ENCODE measurements around the gene DNPH1. TPM values are rescaled to one million over a fixed set of nuclear protein-coding genes. Genes with fewer than 3 reads are reported as not detected.

The DNPH1 gene
- total RNA-seq, 4 donors from 2014 or later, result 42.3 to 87.6 (median 69.2) TPM

DNA sequence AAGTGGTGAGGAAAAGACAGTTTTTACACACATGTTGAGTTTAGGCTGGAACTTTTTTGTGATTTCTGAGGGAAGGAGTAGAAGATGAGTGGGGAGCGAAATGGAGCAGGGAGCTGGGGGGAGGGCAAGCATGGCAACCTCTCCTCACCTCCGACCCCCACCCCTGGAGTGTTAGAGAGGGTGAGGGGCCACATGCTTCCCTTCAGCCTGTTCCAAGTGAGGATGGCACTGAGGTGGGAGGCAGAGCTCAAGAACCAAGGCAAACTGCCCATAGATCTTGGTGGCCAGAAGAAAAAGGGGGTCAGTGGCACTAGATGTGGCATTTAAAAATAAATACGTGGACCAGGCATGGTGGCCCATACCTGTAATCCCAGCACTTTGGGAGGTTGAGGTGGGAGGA, 18.8 kb upstream of the DNPH1 start:
- DNase-seq, result no peak
- in situ Hi-C loops (cut with MboI; ENCODE audit: low sequenced_read_pairs in 4 of 4), result loop anchor here in 1 of 4 donors (25.0 kb wide), 1 partner anchor 264 kb away; the partner anchor contains the start of genes LRRC73, POLR1C and YIPF3
- ATAC-seq, result no peak
- peaks cover 13 to 19% (median 15%) of the 10 kb centered on the region in 3 donors for H3K27me3 ChIP-seq
- TF ChIP-seq POLR2A (IDR thresholded peaks at IDR 0.05), result no peak
- TF ChIP-seq CTCF (IDR thresholded peaks at IDR 0.05 in 4 of 5, conservative IDR thresholded peaks at IDR 0.05 in 1 of 5), result no peak
- no peaks in the 10 kb centered on the region for H3K9me3 ChIP-seq
- H3K36me3 ChIP-seq, result no peaks in the 10 kb centered on the region
- no peak overlapping the region for H3K4me3 ChIP-seq
- H3K4me1 ChIP-seq, result peaks cover 0 to 12% of the 10 kb centered on the region in 2 donors
- no peak overlapping the region for H3K27ac ChIP-seq
- intact Hi-C loops (cut with DNase I; ENCODE audit: low total_unique reads), result no loop called here

DNA sequence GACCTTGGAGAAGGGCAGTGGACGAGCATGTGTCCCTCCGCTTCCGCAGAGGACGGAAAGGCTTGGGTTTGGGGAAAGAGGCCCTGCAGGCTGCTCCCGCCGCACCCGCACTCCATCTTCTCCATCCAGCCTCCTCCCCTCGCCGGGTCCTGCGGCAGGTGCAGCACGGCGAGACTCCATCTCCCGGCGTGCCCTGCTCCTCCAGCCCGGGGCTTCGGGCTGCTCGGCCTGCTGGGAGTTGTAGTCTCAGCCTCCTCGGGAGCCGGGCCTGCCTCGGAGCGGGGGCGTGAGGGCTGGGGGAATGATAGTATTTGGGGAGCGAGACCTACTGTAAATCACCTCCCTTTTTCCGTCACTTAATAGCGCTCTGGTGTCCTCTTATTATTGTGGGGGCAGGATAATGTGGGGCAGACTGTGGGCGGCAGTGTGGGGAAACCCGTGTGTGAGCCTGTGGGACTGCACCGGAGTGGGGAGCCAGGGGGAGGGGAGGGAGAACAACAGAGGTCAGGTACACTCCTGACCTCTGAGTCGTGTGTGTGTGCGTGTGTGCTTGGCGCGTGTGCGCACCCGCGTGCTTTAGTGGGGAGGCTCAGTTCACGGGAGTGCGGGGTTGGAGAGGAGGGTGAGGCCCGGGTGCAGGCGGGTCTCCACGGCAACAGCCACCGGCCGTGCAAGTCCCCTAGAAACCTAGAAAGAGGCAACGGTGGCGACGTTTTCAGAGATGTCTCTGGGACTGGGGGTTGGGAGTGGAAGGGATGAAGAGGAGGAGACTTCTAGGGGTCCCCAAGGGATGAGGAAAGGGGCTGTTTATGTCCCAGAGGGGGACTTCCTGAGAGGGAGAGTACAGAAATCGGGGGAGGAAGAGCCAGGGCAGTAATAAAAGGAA, 18.1 kb upstream of the DNPH1 start:
- Histone ChIP-seq H3K4me1 (peaks cover 0 to 12% of the 10 kb centered on the region in 2 donors), H3K27me3 (peaks cover 18 to 21% (median 20%) of the 10 kb centered on the region in 3 donors), H3K27ac (peak overlapping the region in 3 of 4 donors; percentile 47 to 58 (median 54)), H3K9me3 (no peaks in the 10 kb centered on the region), H3K4me3 (peak overlapping the region; percentile 57 to 68 (median 62)), H3K36me3 (no peaks in the 10 kb centered on the region)
- in situ Hi-C loops (cut with MboI; ENCODE audit: low sequenced_read_pairs in 4 of 4), result loop anchor here in 1 of 4 donors (25.0 kb wide), 1 partner anchor 265 kb away; the partner anchor contains the start of genes LRRC73, POLR1C and YIPF3
- intact Hi-C loops (cut with DNase I; ENCODE audit: low total_unique reads), result loop anchor here (1.0 kb wide), 1 partner anchor 18 kb away; the partner anchor contains the start of gene DNPH1
- peak; percentile 93 to 94 for ATAC-seq
- no peak for TF ChIP-seq POLR2A (IDR thresholded peaks at IDR 0.05)
- TF ChIP-seq CTCF (IDR thresholded peaks at IDR 0.05 in 4 of 5, conservative IDR thresholded peaks at IDR 0.05 in 1 of 5), result no peak
- peak; percentile 55 to 63 for DNase-seq

- Histone ChIP-seq H3K27ac (no peak overlapping the region), H3K27me3 (peaks cover 19 to 29% (median 27%) of the 10 kb centered on the region in 3 donors), H3K36me3 (no peaks in the 10 kb centered on the region), H3K4me3 (peak overlapping the region; percentile 57 to 68 (median 62)), H3K9me3 (no peaks in the 10 kb centered on the region), H3K4me1 (peaks cover 0 to 12% of the 10 kb centered on the region in 2 donors)
- ATAC-seq (peak; percentile 49 to 60), DNase-seq (peak in 1 of 2 donors; percentile 33)
- in situ Hi-C loops (cut with MboI; ENCODE audit: low sequenced_read_pairs in 4 of 4), result loop anchor here in 1 of 4 donors (25.0 kb wide), 1 partner anchor 266 kb away; the partner anchor contains the start of genes LRRC73, POLR1C and YIPF3
- TF ChIP-seq CTCF (IDR thresholded peaks at IDR 0.05 in 4 of 5, conservative IDR thresholded peaks at IDR 0.05 in 1 of 5) (no peak), POLR2A (IDR thresholded peaks at IDR 0.05) (no peak)
- intact Hi-C loops (cut with DNase I; ENCODE audit: low total_unique reads), result loop anchor here (1.0 kb wide), 1 partner anchor 17 kb away; the partner anchor contains the start of gene DNPH1
Measured at GRCh38 chr6:43246301-43247113, 17.2 kb upstream of the DNPH1 start.

DNA sequence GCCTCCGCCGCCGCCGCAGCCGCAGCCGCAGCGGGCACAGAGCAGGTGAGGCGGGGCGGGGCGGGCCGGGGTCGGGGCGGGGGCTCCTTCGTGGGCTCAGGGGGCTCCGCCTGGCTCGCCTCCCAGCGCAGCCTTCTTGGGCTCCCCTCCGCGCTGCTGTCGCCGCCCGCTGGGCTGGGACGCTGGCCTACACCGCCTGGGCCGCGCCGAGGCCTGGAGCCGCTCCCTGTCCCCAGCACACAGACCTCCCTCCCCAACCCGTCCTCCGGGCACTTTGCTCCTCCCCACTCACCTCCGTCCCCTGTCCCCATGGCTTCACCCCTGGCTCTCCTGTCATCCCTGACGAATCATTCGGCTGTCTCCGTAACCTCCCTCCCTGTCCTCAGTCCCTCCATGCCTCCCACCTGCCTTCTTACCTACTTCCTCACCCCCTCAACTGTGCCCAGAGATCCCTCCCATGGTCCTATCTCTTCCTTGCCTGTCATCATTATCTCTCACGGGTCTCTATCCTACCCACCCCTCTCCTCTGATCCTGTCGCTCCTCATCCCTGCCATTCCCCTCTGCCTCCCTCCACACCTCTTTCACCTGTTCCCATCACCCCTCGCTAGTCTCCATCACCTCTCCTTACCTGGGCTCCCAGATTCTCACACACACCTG, 14.5 kb upstream of the DNPH1 start:
- in situ Hi-C loops (cut with MboI; ENCODE audit: low sequenced_read_pairs in 4 of 4) (loop anchor here in 1 of 4 donors (25.0 kb wide), 1 partner anchor 269 kb away; the partner anchor contains the start of genes LRRC73, POLR1C and YIPF3), intact Hi-C loops (cut with DNase I; ENCODE audit: low total_unique reads) (no loop called here)
- H3K27ac ChIP-seq, result no peak overlapping the region
- H3K4me1 ChIP-seq, result peaks cover 0 to 12% of the 10 kb centered on the region in 2 donors
- TF ChIP-seq POLR2A (IDR thresholded peaks at IDR 0.05), result no peak
- no peak for TF ChIP-seq CTCF (IDR thresholded peaks at IDR 0.05 in 4 of 5, conservative IDR thresholded peaks at IDR 0.05 in 1 of 5)
- H3K9me3 ChIP-seq, result peaks cover 0 to 4% (median 0%) of the 10 kb centered on the region in 3 donors
- H3K27me3 ChIP-seq, result peaks cover 24 to 38% (median 30%) of the 10 kb centered on the region in 3 donors
- ATAC-seq (no peak), DNase-seq (no peak)
- no peaks in the 10 kb centered on the region for H3K36me3 ChIP-seq
- no peak overlapping the region for H3K4me3 ChIP-seq
